CD4-positive, alpha-beta memory T cell (primary cell): Measurements from ENCODE around the gene MKNK2. TPM values are rescaled to one million over a fixed set of nuclear protein-coding genes. Genes with fewer than 3 reads are reported as not detected.

ENCODE experiments used
- CTCF ChIA-PET: fragments of 350-600 bp; sonication (Branson Sonifier 250); formaldehyde crosslinking; loops from one replicate; lab custom pipeline; 2021; ENCODE audit warnings: inconsistent platforms; ENCODE audit not compliant: partially characterized antibody; lab: Charles Lee
- POLR2A ChIA-PET: fragments of 350-600 bp; sonication (Branson Sonifier 250); formaldehyde crosslinking; loops from one replicate; lab custom pipeline; 2021; ENCODE audit not compliant: partially characterized antibody; lab: Charles Lee
- DNase-seq, 5 donors: peaks; one replicate each; pipeline versions ENCODE4 v3.0.0 to v3.0.0-alpha.2; 2020 to 2022; ENCODE audit warnings: mixed read lengths in 1 of 5
- H3K27ac ChIP-seq: one replicate; pipeline ENCODE4 v1.7.0; 2013; ENCODE audit warnings: low read depth, low read length
- H3K27me3 ChIP-seq: 2 replicates; pipeline ENCODE4 v1.7.0; 2013; ENCODE audit warnings: mild to moderate bottlenecking, low read length, moderate library complexity; ENCODE audit not compliant: insufficient read depth
- H3K36me3 ChIP-seq: 2 replicates; pipeline ENCODE4 v1.7.0; 2013; ENCODE audit warnings: mild to moderate bottlenecking, low read length, moderate library complexity; ENCODE audit not compliant: insufficient read depth
- H3K4me1 ChIP-seq: 2 replicates; pipeline ENCODE4 v1.7.0; 2013; ENCODE audit warnings: mild to moderate bottlenecking, low read length, moderate library complexity; ENCODE audit not compliant: insufficient read depth
- H3K4me3 ChIP-seq, 2 donors: one replicate each; pipeline ENCODE4 v1.7.0; 2013; ENCODE audit warnings: low read length in 2 of 2, mild to moderate bottlenecking in 1 of 2
- H3K9me3 ChIP-seq, 2 donors: one replicate each; pipeline ENCODE4 v1.7.0; 2013; ENCODE audit warnings: low read length in 2 of 2, control low read depth in 1 of 2; ENCODE audit not compliant: control insufficient read depth in 1 of 2
- H3K27ac Mint-ChIP-seq, 7 donors: one replicate each; pipeline ENCODE4 v1.8.0; 2020 to 2021; ENCODE audit warnings: mixed read lengths in 7 of 7, mild to moderate bottlenecking in 6 of 7, inconsistent platforms in 3 of 7, moderate library complexity in 3 of 7
- H3K27me3 Mint-ChIP-seq, 2 donors: one replicate each; pipeline ENCODE4 v1.8.0; 2020 to 2021; ENCODE audit warnings: mixed read lengths in 2 of 2
- H3K36me3 Mint-ChIP-seq, 2 donors: one replicate each; pipeline ENCODE4 v1.8.0; 2020 to 2021; ENCODE audit warnings: mixed read lengths in 2 of 2, inconsistent platforms in 1 of 2, mild to moderate bottlenecking in 1 of 2
- H3K4me1 Mint-ChIP-seq, 4 donors: one replicate each; pipeline ENCODE4 v1.8.0; 2020 to 2021; ENCODE audit warnings: mixed read lengths in 4 of 4, mild to moderate bottlenecking in 1 of 4
- H3K4me3 Mint-ChIP-seq, 8 donors: one replicate each; pipeline ENCODE4 v1.8.0; 2020 to 2021; ENCODE audit warnings: mixed read lengths in 8 of 8, mild to moderate bottlenecking in 7 of 8, moderate library complexity in 6 of 8, inconsistent platforms in 3 of 8
- H3K9me3 Mint-ChIP-seq, 8 donors: one replicate each; pipeline ENCODE4 v1.8.0; 2020 to 2021; ENCODE audit warnings: mixed read lengths in 8 of 8, mild to moderate bottlenecking in 5 of 8, inconsistent platforms in 3 of 8, moderate library complexity in 1 of 8
- intact Hi-C: fragments of 100-400 bp; cut with micrococcal nuclease; formaldehyde crosslinking; loops from one replicate; pipeline ENCODE4 v1.15.1; 2023
- polyA plus RNA-seq, 2 donors: library from polyadenylated mRNA; unstranded; fragments of 300-500 nt; fragmentation: Illumina TruSeq; gene quantifications; one replicate each; pipeline ENCODE4 v1.2.3, GENCODE V29; 2021
- total RNA-seq, 2 experiments: library from RNA; stranded (reverse); gene quantifications; one replicate each; pipeline ENCODE4 v1.2.3, GENCODE V29; 2021

The MKNK2 gene
- total and polyA plus RNA-seq, 4 experiments from 2014 or later, result 24.1 to 195 (median 129) TPM

DNA sequence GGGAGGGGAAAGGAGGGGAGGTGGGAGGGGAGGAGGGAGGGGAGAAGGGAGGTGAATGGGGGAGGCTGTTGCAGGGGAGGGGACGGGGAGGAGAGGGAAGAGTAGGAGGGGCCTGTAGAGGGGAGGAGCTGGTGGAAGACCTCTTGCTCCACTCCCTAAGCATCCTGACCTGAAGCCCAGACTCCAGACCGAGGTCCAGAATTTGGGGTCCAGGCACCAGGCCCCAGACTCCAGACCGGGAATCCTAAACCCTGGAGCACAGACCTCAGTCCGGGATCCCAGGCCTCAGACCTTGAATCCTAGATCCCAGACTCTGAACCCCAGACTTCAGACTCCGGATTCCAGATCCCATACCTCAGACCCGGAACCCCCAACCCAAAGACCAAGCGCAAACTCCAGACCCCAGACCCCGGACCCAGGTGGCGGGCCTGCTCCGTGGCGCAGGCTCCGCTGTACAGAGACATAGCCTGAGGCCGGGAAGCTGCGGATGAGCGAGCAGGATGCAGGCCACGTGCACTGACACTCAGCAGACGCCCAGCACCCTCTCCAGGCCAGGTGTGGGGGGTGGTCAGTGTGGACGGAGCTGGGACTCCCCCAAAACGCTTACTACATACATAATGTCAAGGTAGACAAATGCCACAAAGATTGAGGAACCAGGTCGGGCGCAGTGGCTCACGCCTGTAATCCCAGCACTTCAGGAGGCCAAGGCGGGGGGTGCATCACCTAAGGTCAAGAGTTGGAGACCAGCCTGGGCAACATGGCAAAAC is 34.8 kb downstream of the MKNK2 start:
- Histone ChIP-seq H3K4me3 (no peak overlapping the region), H3K9me3 (no peaks in the 10 kb centered on the region), H3K27ac (peak overlapping the region; percentile 18), H3K27me3 (no peaks in the 10 kb centered on the region), H3K4me1 (peaks cover 16% of the 10 kb centered on the region), H3K36me3 (no peaks in the 10 kb centered on the region)
- peak overlapping the region; percentile 43 to 65 (median 60) for H3K4me3 Mint-ChIP-seq
- H3K9me3 Mint-ChIP-seq, result peaks cover 0 to 3% (median 0%) of the 10 kb centered on the region in 8 donors
- DNase-seq, result peak; percentile 43 to 78 (median 55)
- H3K4me1 Mint-ChIP-seq, result peaks cover 7 to 25% (median 16%) of the 10 kb centered on the region in 4 donors
- ChIA-PET POLR2A (interaction anchor here (0.6 to 2.9 kb wide), 8 partner anchors 17 to 79 kb away, joined by 3 to 11 read pairs (median 4); partner anchors contain the start of genes MKNK2 and MOB3A), CTCF (interaction anchor here (0.5 to 5.5 kb wide), 4 partner anchors 54 to 87 kb away, joined by 3 to 40 read pairs (median 4); no protein-coding TSS in a partner anchor)
- H3K27me3 Mint-ChIP-seq, result no peaks in the 10 kb centered on the region
- H3K27ac Mint-ChIP-seq, result peak overlapping the region in 6 of 7 donors; percentile 36 to 91 (median 64)
- intact Hi-C loops, result no loop called here
- peaks cover 4 to 9% of the 10 kb centered on the region in 2 donors for H3K36me3 Mint-ChIP-seq

DNA sequence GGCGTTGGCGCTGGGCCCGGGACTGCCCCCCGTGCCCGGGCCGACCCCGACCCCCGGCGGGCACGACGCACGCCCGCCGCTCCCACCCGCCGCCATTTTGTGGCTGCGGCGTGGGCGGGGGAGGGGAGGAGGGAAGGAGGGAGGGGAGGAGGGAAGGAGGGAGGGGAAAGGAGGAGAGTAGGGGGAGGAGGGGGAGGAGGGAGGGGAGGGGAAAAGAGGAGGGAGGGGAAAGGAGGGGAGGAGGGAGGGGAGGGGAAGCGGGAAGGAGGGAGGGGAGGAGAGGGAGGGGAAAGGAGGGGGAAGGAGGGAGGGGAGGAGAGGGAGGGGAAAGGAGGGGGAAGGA is 35.5 kb downstream of the MKNK2 start, which contains the start of gene BTBD2:
Gene BTBD2, minus strand, starts transcription at position 107 of the 343 bp plus-strand sequence. Its CDS starts 11 bp downstream, at position 96.
- no peak within 1 kb of the TSS for H3K4me3 ChIP-seq

GRCh38 chr19:2014731-2015607 is 36.1 kb downstream of the MKNK2 start:
- peak overlapping the region; percentile 31 to 73 (median 56) for H3K4me3 Mint-ChIP-seq
- intact Hi-C loops, result loop anchor here (1.0 kb wide), 1 partner anchor 86 kb away; no protein-coding TSS in a partner anchor

More for the DNA sequence above, 35.5 kb downstream of the MKNK2 start, which contains the start of gene BTBD2:
- H3K9me3 ChIP-seq, result no peaks in the 10 kb centered on the region
- peaks cover 0 to 3% (median 0%) of the 10 kb centered on the region in 8 donors for H3K9me3 Mint-ChIP-seq
- H3K27ac ChIP-seq, result peak within 1 kb of the TSS; percentile 18
- no peaks in the 10 kb centered on the region for H3K27me3 Mint-ChIP-seq
- H3K27ac Mint-ChIP-seq, result peak within 1 kb of the TSS in 5 of 7 donors; percentile 47 to 91 (median 72)
- H3K36me3 Mint-ChIP-seq, result peaks cover 5 to 10% of the 10 kb centered on the region in 2 donors
- no peaks in the 10 kb centered on the region for H3K36me3 ChIP-seq
- peaks cover 8 to 30% (median 19%) of the 10 kb centered on the region in 4 donors for H3K4me1 Mint-ChIP-seq
- DNase-seq, result peak in 4 of 5 donors; percentile 23 to 58 (median 28)
- no peaks in the 10 kb centered on the region for H3K27me3 ChIP-seq
- H3K4me1 ChIP-seq, result peaks cover 16% of the 10 kb centered on the region
- POLR2A ChIA-PET, result interaction anchor here (1.0 to 2.9 kb wide), 6 partner anchors 18 to 80 kb away, joined by 3 to 11 read pairs (median 4); partner anchors contain the start of genes MKNK2 and MOB3A
- intact Hi-C loops, result loop anchor here (1.0 kb wide), 1 partner anchor 86 kb away; no protein-coding TSS in a partner anchor
- CTCF ChIA-PET, result interaction anchor here (0.5 kb wide), 1 partner anchor 86 kb away, joined by 3 read pairs; no protein-coding TSS in a partner anchor
- peak within 1 kb of the TSS; percentile 53 to 73 (median 64) for H3K4me3 Mint-ChIP-seq

DNA sequence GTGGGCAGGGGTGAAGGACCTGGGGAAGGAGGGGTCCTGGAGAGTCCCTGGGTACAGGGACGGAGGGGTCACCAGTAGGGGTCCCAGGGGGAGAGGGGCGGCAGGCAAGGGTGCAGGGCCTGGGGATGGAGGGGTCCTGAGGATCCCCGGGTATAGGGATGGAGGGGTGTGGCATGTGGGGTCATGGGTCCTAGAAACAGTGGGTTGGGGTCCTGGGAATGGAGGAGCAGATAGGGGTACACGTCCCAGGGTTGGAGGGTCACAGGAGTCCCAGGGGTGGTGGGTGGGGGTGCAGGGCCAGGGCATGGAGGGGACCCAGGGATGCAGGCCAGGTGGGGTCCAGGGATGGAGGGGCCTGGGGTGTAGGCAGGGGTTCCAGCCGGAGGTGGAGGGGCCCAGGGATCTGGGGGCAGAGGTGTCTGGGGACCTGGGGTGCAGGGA is 36.9 kb downstream of the MKNK2 start:
- Histone ChIP-seq H3K27me3 (no peaks in the 10 kb centered on the region), H3K36me3 (no peaks in the 10 kb centered on the region), H3K9me3 (no peaks in the 10 kb centered on the region), H3K4me3 (no peak overlapping the region), H3K4me1 (peaks cover 11% of the 10 kb centered on the region), H3K27ac (no peak overlapping the region)
- no peaks in the 10 kb centered on the region for H3K27me3 Mint-ChIP-seq
- CTCF ChIA-PET, result no interaction called here
- H3K4me3 Mint-ChIP-seq, result peak overlapping the region in 3 of 8 donors; percentile 20 to 65 (median 51)
- peak overlapping the region in 4 of 7 donors; percentile 44 to 79 (median 54) for H3K27ac Mint-ChIP-seq
- no peak for DNase-seq
- H3K4me1 Mint-ChIP-seq, result peaks cover 8 to 24% (median 17%) of the 10 kb centered on the region in 4 donors
- intact Hi-C loops, result no loop called here
- peaks cover 0 to 3% (median 0%) of the 10 kb centered on the region in 8 donors for H3K9me3 Mint-ChIP-seq
- POLR2A ChIA-PET, result no interaction called here
- H3K36me3 Mint-ChIP-seq, result peaks cover 5 to 8% of the 10 kb centered on the region in 2 donors

More at GRCh38 chr19:2014731-2015607, 36.1 kb downstream of the MKNK2 start:
- Histone ChIP-seq H3K36me3 (no peaks in the 10 kb centered on the region), H3K9me3 (no peaks in the 10 kb centered on the region), H3K4me1 (peaks cover 16% of the 10 kb centered on the region), H3K27me3 (no peaks in the 10 kb centered on the region), H3K4me3 (no peak overlapping the region), H3K27ac (no peak overlapping the region)
- DNase-seq, result peak in 4 of 5 donors; percentile 18 to 30 (median 28)
- no peaks in the 10 kb centered on the region for H3K27me3 Mint-ChIP-seq
- CTCF ChIA-PET, result no interaction called here
- H3K9me3 Mint-ChIP-seq, result peaks cover 0 to 3% (median 0%) of the 10 kb centered on the region in 8 donors
- peaks cover 8 to 30% (median 21%) of the 10 kb centered on the region in 4 donors for H3K4me1 Mint-ChIP-seq
- POLR2A ChIA-PET, result interaction anchor here (1.0 kb wide), 1 partner anchor 72 kb away, joined by 3 read pairs; no protein-coding TSS in a partner anchor
- peaks cover 5 to 10% of the 10 kb centered on the region in 2 donors for H3K36me3 Mint-ChIP-seq
- H3K27ac Mint-ChIP-seq, result peak overlapping the region in 4 of 7 donors; percentile 21 to 77 (median 60)

DNA sequence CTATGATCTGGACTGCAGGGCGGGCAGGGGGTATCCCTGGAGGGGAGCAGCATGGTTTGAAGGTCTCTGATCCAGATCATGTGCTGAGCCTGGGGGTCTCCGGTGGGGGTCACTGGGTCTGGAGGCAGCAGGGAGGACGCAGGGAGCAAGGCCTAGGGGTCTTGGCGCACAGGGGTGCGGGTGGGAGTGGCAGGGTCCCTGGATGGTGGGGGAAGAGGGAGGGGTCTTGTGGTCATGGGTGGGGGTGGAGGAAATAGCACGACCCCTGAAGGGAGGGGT is 37.4 kb downstream of the MKNK2 start:
- no peak overlapping the region for H3K27ac ChIP-seq
- H3K9me3 ChIP-seq, result no peaks in the 10 kb centered on the region
- no peaks in the 10 kb centered on the region for H3K36me3 ChIP-seq
- H3K27me3 ChIP-seq, result no peaks in the 10 kb centered on the region
- H3K27ac Mint-ChIP-seq, result peak overlapping the region in 4 of 7 donors; percentile 22 to 79 (median 56)
- H3K4me1 ChIP-seq, result peaks cover 11% of the 10 kb centered on the region
- DNase-seq, result no peak
- peaks cover 5 to 8% of the 10 kb centered on the region in 2 donors for H3K36me3 Mint-ChIP-seq
- intact Hi-C loops, result no loop called here
- H3K4me3 ChIP-seq, result no peak overlapping the region
- ChIA-PET CTCF (no interaction called here), POLR2A (no interaction called here)
- no peaks in the 10 kb centered on the region for H3K27me3 Mint-ChIP-seq
- peaks cover 0 to 3% (median 0%) of the 10 kb centered on the region in 8 donors for H3K9me3 Mint-ChIP-seq
- peak overlapping the region in 4 of 8 donors; percentile 20 to 43 (median 28) for H3K4me3 Mint-ChIP-seq
- H3K4me1 Mint-ChIP-seq, result peaks cover 8 to 24% (median 17%) of the 10 kb centered on the region in 4 donors

DNA sequence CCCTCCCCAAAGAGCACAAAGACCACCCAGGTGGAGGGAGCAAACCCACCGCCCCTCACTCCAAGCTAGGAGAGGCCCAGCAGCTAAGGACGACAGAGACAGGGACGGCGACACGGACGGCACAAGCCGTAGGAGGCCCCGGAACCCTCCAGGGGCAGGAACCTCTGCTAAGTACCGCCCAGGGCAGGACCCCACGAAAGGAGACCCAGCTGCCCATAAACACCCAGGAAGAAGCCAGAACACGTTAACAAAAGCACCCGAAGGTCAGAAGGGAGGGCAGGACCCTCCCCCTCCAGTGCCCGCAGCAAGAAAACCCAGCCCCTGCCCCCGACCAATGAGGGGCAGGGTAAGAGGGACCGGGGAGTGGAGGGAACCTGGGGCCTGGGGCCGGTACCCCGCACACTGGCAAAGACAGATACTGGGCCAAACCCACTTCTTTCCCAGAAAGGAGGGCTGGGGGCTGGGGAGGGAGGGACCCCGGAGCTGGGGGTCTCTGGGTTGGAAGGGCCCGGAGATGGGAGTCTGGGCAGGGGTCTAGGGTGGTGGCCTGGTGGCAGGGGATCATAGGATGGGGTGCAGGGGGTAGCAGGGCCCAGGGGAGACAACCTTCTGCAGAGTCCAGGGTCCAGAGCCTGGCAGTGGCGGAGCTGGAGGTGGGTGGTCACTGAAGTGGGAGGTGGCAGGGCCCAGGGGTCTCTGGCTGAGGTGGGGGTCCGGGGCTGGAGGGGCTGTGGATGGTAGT is 37.9 kb downstream of the MKNK2 start:
- CTCF ChIA-PET, result no interaction called here
- H3K27me3 ChIP-seq, result no peaks in the 10 kb centered on the region
- no peak for DNase-seq
- Mint-ChIP-seq H3K9me3 (peaks cover 0 to 3% (median 0%) of the 10 kb centered on the region in 8 donors), H3K27me3 (no peaks in the 10 kb centered on the region), H3K4me1 (peaks cover 8 to 24% (median 17%) of the 10 kb centered on the region in 4 donors), H3K4me3 (peak overlapping the region in 5 of 8 donors; percentile 20 to 43 (median 35)), H3K27ac (peak overlapping the region in 4 of 7 donors; percentile 44 to 68 (median 56)), H3K36me3 (peaks cover 5 to 8% of the 10 kb centered on the region in 2 donors)
- no peaks in the 10 kb centered on the region for H3K36me3 ChIP-seq
- H3K4me3 ChIP-seq, result no peak overlapping the region
- H3K4me1 ChIP-seq, result peaks cover 11% of the 10 kb centered on the region
- POLR2A ChIA-PET, result interaction anchor here (0.9 kb wide), 1 partner anchor 84 kb away, joined by 3 read pairs; no protein-coding TSS in a partner anchor
- no peaks in the 10 kb centered on the region for H3K9me3 ChIP-seq
- intact Hi-C loops, result no loop called here
- H3K27ac ChIP-seq, result no peak overlapping the region
